ENCODE data around the gene PVALEF. TPM values are rescaled to one million over a fixed set of nuclear protein-coding genes. Genes with fewer than 3 reads are reported as not detected.

PVALEF gene
- total and polyA plus RNA-seq, 2 of the 8 experiments (the other 6 are each of a cell fraction or from before 2014, with no cell fraction given) = 0.03 TPM; not detected in 1

- Histone ChIP-seq H2BK12ac (ENCODE audit: low read depth, low read length) (no peak overlapping the region), H4K91ac (replicated peaks; ENCODE audit: insufficient read length, low read length) (no peak overlapping the region), H3K9ac (replicated peaks in 1 of 4; ENCODE audit: extremely low read depth in 1 of 4, low read depth in 3 of 4, low read length in 3 of 4) (no peak overlapping the region), H4K5ac (ENCODE audit: insufficient read length, low read depth, low read length) (no peak overlapping the region), H3K14ac (ENCODE audit: insufficient read length) (no peak overlapping the region), H2BK15ac (ENCODE audit: low read length) (no peak overlapping the region), H3K36me3 (ENCODE audit: control insufficient read depth in 2 of 4, insufficient read depth in 4 of 4, low read length in 3 of 4) (no peaks in the 10 kb centered on the region), H2BK120ac (replicated peaks; ENCODE audit: low read depth, low read length) (no peak overlapping the region), H3K23me2 (ENCODE audit: low read depth, low read length) (peaks cover 3% of the 10 kb centered on the region; the same call in 1 of the 2 replicates), H3K27ac (ENCODE audit: low read depth, low read length) (no peak overlapping the region), H3K18ac (ENCODE audit: extremely low read depth, low read length) (no peak overlapping the region), H3K79me1 (ENCODE audit: low read depth, low read length) (no peaks in the 10 kb centered on the region; the same call in none of the 2 replicates), H3K4ac (replicated peaks; ENCODE audit: insufficient read length, low read depth, low read length) (no peak overlapping the region), H2BK20ac (ENCODE audit: low read length) (no peak overlapping the region), H2AFZ (ENCODE audit: low read length) (no peak overlapping the region), H4K20me1 (replicated peaks in 1 of 2; ENCODE audit: control insufficient read depth in 1 of 2, insufficient read depth in 2 of 2, low read length in 2 of 2) (no peaks in the 10 kb centered on the region), H3K4me1 (replicated peaks in 1 of 4; ENCODE audit: control insufficient read depth in 3 of 4, insufficient read depth in 4 of 4, low read length in 3 of 4) (peaks cover 0 to 10% (median 6%) of the 10 kb centered on the region in 4 experiments; a peak in 5 of 7 replicates), H3K23ac (ENCODE audit: insufficient read length) (no peak overlapping the region), H3K9me3 (ENCODE audit: insufficient read depth in 2 of 2, low read depth in 1 of 2, low read length in 1 of 2) (no peaks in the 10 kb centered on the region), H3K4me3 (ENCODE audit: extremely low read depth in 1 of 4, insufficient read depth in 2 of 4, low read depth in 3 of 4, low read length in 4 of 4) (no peak overlapping the region), H3K27me3 (replicated peaks in 1 of 4; ENCODE audit: control insufficient read depth in 3 of 4, extremely low read depth in 1 of 4, insufficient read depth in 3 of 4, low read length in 3 of 4) (no peaks in the 10 kb centered on the region; a peak in 3 of 7 replicates), H2AK5ac (ENCODE audit: low read depth, low read length) (no peak overlapping the region), H3K79me2 (ENCODE audit: control insufficient read depth in 1 of 2, insufficient read depth in 2 of 2, low read length in 2 of 2) (no peaks in the 10 kb centered on the region), H3K4me2 (ENCODE audit: insufficient read depth in 1 of 2, low read depth in 2 of 2, low read length in 2 of 2) (no peak overlapping the region), H4K8ac (ENCODE audit: extremely low read depth, insufficient read depth, low read length) (no peak overlapping the region; the same call in none of the 2 replicates), H3K56ac (replicated peaks; ENCODE audit: insufficient read length, low read depth, low read length) (no peak overlapping the region), H2BK5ac (ENCODE audit: low read depth, low read length) (no peak overlapping the region)
- no peak for TF ChIP-seq SRF (IDR thresholded peaks at IDR 0.05; ENCODE audit: low read depth, low read length)
- no peak for TF ChIP-seq HDAC2 (IDR thresholded peaks at IDR 0.05; ENCODE audit: borderline replicate concordance in 1 of 2, low read depth in 2 of 2, low read length in 2 of 2)
- no peak for FAIRE-seq
- ChIA-PET POLR2A (ENCODE audit: partially characterized antibody) (no interaction called here), CTCF (ENCODE audit: partially characterized antibody) (interaction anchor here (0.5 to 6.2 kb wide), 5 partner anchors 13 to 86 kb away, joined by 3 to 45 read pairs (median 3); no protein-coding TSS in a partner anchor)
- WGBS, 2 experiments (ENCODE audit: extremely low coverage in 1 of 2, insufficient coverage in 1 of 2, insufficient read length in 1 of 2, insufficient replicate concordance in 2 of 2, low coverage in 1 of 2, low lambda C conversion rate in 2 of 2, missing lambda C conversion rate in 1 of 2) = 94% methylated on average over 22 of the region's 22 CpGs; no CpG with 5 or more reads in 1 of the 2 experiments
- DNase-seq (ENCODE audit: low read depth in 1 of 2, low spot score in 2 of 2) = no peak
These were observed 49.4 kb upstream of the PVALEF start for GRCh38 chr17:81115749-81116464.
